Caco-2 (cell line): ENCODE measurements around the gene MAGEA11. TPM values are rescaled to one million over a fixed set of nuclear protein-coding genes. Genes with fewer than 3 reads are reported as not detected.
"Not testable (repeated sequence)": the region's sequence is repeated elsewhere in the genome, so short reads cannot be mapped to it uniquely, and the experiment has no call there.

ENCODE experiments used
- BruUV-seq: library from RNA; stranded (reverse); fragments of 400-500 nt; replicated peaks from 2 replicates; lab custom pipeline; 2021; lab: Mats Ljungman, UMichigan
- CTCF ChIA-PET: fragments of 300-600 bp; sonication (Branson Sonifier 250); formaldehyde crosslinking; loops from one replicate; lab custom pipeline; 2022; ENCODE audit warnings: antibody characterized with exemption; lab: Charles Lee
- POLR2A ChIA-PET: fragments of 300-600 bp; sonication (Branson Sonifier 250); formaldehyde crosslinking; loops from one replicate; lab custom pipeline; 2022; ENCODE audit warnings: antibody characterized with exemption; lab: Charles Lee
- DNase-seq, 2 experiments: peaks; one replicate each; pipeline versions ENCODE4 v3.0.0 to v3.0.0-alpha.2; 2020 to 2022
- H3K27me3 ChIP-seq: replicated peaks from 2 replicates; pipeline ENCODE4 v1.6.0; 2011; ENCODE audit warnings: low read length; ENCODE audit not compliant: control insufficient read depth, insufficient read depth
- H3K36me3 ChIP-seq: 2 replicates; pipeline ENCODE4 v1.5.1; 2011; ENCODE audit warnings: low read length; ENCODE audit not compliant: control insufficient read depth, insufficient read depth
- H3K4me1 ChIP-seq: fragments of 250-450 bp; sonication (Bioruptor Pico); 2 replicates; pipeline ENCODE4 v1.5.1; 2020; ENCODE audit warnings: mild to moderate bottlenecking
- H3K4me3 ChIP-seq: 2 replicates; pipeline ENCODE4 v1.5.1; 2011; ENCODE audit warnings: low read depth, mild to moderate bottlenecking, control low read depth, low read length
- H3K9me3 ChIP-seq: fragments of 250-450 bp; sonication (Bioruptor Pico); 2 replicates; pipeline ENCODE4 v1.5.1; 2020; ENCODE audit warnings: mild to moderate bottlenecking, moderate library complexity
- H3K27ac Mint-ChIP-seq: one replicate; pipeline ENCODE4 v1.8.0; 2022; ENCODE audit warnings: mixed read lengths; ENCODE audit not compliant: unreplicated experiment
- H3K27me3 Mint-ChIP-seq: one replicate; pipeline ENCODE4 v1.8.0; 2022; ENCODE audit warnings: mixed read lengths; ENCODE audit not compliant: insufficient read depth, unreplicated experiment
- H3K36me3 Mint-ChIP-seq: one replicate; pipeline ENCODE4 v1.8.0; 2022; ENCODE audit warnings: mild to moderate bottlenecking, mixed read lengths; ENCODE audit not compliant: insufficient read depth, unreplicated experiment
- H3K4me1 Mint-ChIP-seq: one replicate; pipeline ENCODE4 v1.8.0; 2022; ENCODE audit warnings: low read depth, mixed read lengths; ENCODE audit not compliant: unreplicated experiment
- H3K4me3 Mint-ChIP-seq: one replicate; pipeline ENCODE4 v1.8.0; 2022; ENCODE audit warnings: mild to moderate bottlenecking, moderate library complexity, mixed read lengths; ENCODE audit not compliant: unreplicated experiment
- H3K9me3 Mint-ChIP-seq: one replicate; pipeline ENCODE4 v1.8.0; 2022; ENCODE audit warnings: mixed read lengths; ENCODE audit not compliant: unreplicated experiment
- CTCF ChIP-seq, 2 experiments: fragments of 200-600 bp in 1 of 2; IDR thresholded peaks; 1 replicate in 1 of 2; 2 replicates in 1 of 2; pipeline versions ENCODE4 v1.5.1 to v1.8.0; 2011 to 2022; ENCODE audit warnings: antibody characterized with exemption in 1 of 2, control low read depth in 1 of 2, inconsistent platforms in 1 of 2, low read depth in 1 of 2, low read length in 1 of 2, mild to moderate bottlenecking in 1 of 2, moderate library complexity in 1 of 2; ENCODE audit not compliant: insufficient read depth in 1 of 2, severe bottlenecking in 1 of 2, unreplicated experiment in 1 of 2
- intact Hi-C: fragments of 100-400 bp; cut with micrococcal nuclease; formaldehyde crosslinking; loops from one replicate; pipeline ENCODE4 v1.10.0; 2022; ENCODE audit not compliant: unreplicated experiment
- total RNA-seq: library from RNA; stranded (reverse); gene quantifications from 2 replicates; pipeline ENCODE4 v1.2.3, GENCODE V29; 2022

Gene MAGEA11
- total RNA-seq, 1 experiment from 2014 or later, result 0.14 TPM

- H3K27ac Mint-ChIP-seq, result no peak overlapping the region
- no peaks in the 10 kb centered on the region for H3K9me3 ChIP-seq
- H3K36me3 ChIP-seq, result no peaks in the 10 kb centered on the region
- TF ChIP-seq CTCF (IDR thresholded peaks at IDR 0.05; ENCODE audit: insufficient read depth in 1 of 2, low read depth in 1 of 2, low read length in 1 of 2, severe bottlenecking in 1 of 2, unreplicated experiment in 1 of 2), result no peak
- H3K4me1 Mint-ChIP-seq, result peaks cover 6% of the 10 kb centered on the region
- H3K27me3 Mint-ChIP-seq, result peaks cover 3% of the 10 kb centered on the region
- DNase-seq, result no peak
- no TSS peak for BruUV-seq
- ChIA-PET POLR2A (no interaction called here), CTCF (no interaction called here)
- intact Hi-C loops, result no loop called here
- no peaks in the 10 kb centered on the region for H3K27me3 ChIP-seq
- no peaks in the 10 kb centered on the region for H3K36me3 Mint-ChIP-seq
- H3K4me1 ChIP-seq, result peaks cover 6% of the 10 kb centered on the region; the same call in 1 of the 2 replicates
- no peaks in the 10 kb centered on the region for H3K9me3 Mint-ChIP-seq
- H3K4me3 ChIP-seq, result no peak overlapping the region
- H3K4me3 Mint-ChIP-seq, result no peak overlapping the region
Observed at GRCh38 chrX:149721778-149722177, 9.9 kb downstream of the MAGEA11 start.

GRCh38 chrX:149723583-149724118 lies 11.8 kb downstream of the MAGEA11 start:
- peak; percentile 18 to 35 for DNase-seq
- H3K9me3 Mint-ChIP-seq, H3K4me3 ChIP-seq, H3K4me1 ChIP-seq, POLR2A ChIA-PET, BruUV-seq, H3K9me3 ChIP-seq, H3K4me3 Mint-ChIP-seq, H3K27ac Mint-ChIP-seq, H3K27me3 Mint-ChIP-seq, intact Hi-C loops, H3K36me3 Mint-ChIP-seq, H3K36me3 ChIP-seq, H3K27me3 ChIP-seq, CTCF ChIA-PET, H3K4me1 Mint-ChIP-seq: not testable (repeated sequence)

GRCh38 chrX:149727308-149727707 lies 15.4 kb downstream of the MAGEA11 start:
- not testable (repeated sequence) for H3K4me1 Mint-ChIP-seq, BruUV-seq, H3K27ac Mint-ChIP-seq

GRCh38 chrX:149742269-149742668 lies 30.4 kb downstream of the MAGEA11 start:
- H3K36me3 Mint-ChIP-seq, intact Hi-C loops, H3K36me3 ChIP-seq, DNase-seq, H3K27ac Mint-ChIP-seq, CTCF ChIA-PET, H3K9me3 Mint-ChIP-seq, H3K4me1 ChIP-seq, H3K4me3 ChIP-seq, H3K9me3 ChIP-seq, H3K4me3 Mint-ChIP-seq, BruUV-seq, POLR2A ChIA-PET, H3K4me1 Mint-ChIP-seq, H3K27me3 Mint-ChIP-seq, H3K27me3 ChIP-seq: not testable (repeated sequence)

More at GRCh38 chrX:149727308-149727707, 15.4 kb downstream of the MAGEA11 start:
- H3K9me3 Mint-ChIP-seq, H3K36me3 Mint-ChIP-seq, CTCF ChIA-PET, POLR2A ChIA-PET, H3K4me3 ChIP-seq, H3K4me3 Mint-ChIP-seq, intact Hi-C loops, H3K4me1 ChIP-seq, H3K9me3 ChIP-seq, DNase-seq, H3K27me3 Mint-ChIP-seq, H3K36me3 ChIP-seq, H3K27me3 ChIP-seq: not testable (repeated sequence)

- H3K27me3 Mint-ChIP-seq, DNase-seq, H3K4me1 Mint-ChIP-seq, H3K36me3 ChIP-seq, H3K36me3 Mint-ChIP-seq, CTCF ChIA-PET, H3K27me3 ChIP-seq, BruUV-seq, POLR2A ChIA-PET, H3K9me3 Mint-ChIP-seq, intact Hi-C loops, H3K4me3 Mint-ChIP-seq, H3K9me3 ChIP-seq, H3K4me3 ChIP-seq, H3K4me1 ChIP-seq, H3K27ac Mint-ChIP-seq: not testable (repeated sequence)
Observed at GRCh38 chrX:149746390-149747007, 34.6 kb downstream of the MAGEA11 start.
